Hematopoietic multipotent progenitor cell treated with erythropoietin and hydrocortisone succinate and interleukin-3 and kit ligand, for 15 days (in vitro differentiated cells): ENCODE results near the gene DVL3.
"Not testable (repeated sequence)": the region's sequence is repeated elsewhere in the genome, so short reads cannot be mapped to it uniquely, and the experiment has no call there.

Experiments used
- DNase-seq: peaks from one replicate; pipeline ENCODE4 v3.0.0-alpha.2; 2015; ENCODE audit warnings: low spot score

DVL3 gene

GRCh38 chr3:184155644-184156521 is 706 bp downstream of the DVL3 start:
- peak; percentile 54 for DNase-seq

DNA sequence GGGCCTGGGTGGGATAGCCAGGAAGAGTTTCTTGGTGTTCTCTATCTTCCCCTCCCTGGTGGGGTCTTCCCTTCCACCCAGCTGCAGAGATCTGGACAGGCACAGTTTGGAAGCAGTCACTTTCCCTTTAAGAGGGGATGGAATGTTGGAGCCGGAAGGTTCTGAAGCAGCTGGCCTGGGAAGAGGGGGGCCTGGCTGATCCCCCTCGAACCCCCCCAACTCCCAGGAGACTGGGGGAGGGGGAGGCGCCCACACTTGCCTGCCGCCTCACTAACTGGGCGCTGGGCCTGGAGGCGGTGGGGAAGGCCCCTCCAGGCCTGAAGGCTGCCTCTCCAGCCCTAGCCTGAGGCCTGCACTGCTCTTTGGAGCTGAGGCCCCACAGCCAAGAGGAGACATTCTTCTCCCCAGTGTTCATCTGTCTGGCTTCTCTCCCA is 1.4 kb downstream of the DVL3 start:
- DNase-seq: no peak

GRCh38 chr3:184157206-184157605 is 2.0 kb downstream of the DVL3 start:
- no peak for DNase-seq

GRCh38 chr3:184158404-184158803 is 3.2 kb downstream of the DVL3 start:
- DNase-seq: no peak

DNA sequence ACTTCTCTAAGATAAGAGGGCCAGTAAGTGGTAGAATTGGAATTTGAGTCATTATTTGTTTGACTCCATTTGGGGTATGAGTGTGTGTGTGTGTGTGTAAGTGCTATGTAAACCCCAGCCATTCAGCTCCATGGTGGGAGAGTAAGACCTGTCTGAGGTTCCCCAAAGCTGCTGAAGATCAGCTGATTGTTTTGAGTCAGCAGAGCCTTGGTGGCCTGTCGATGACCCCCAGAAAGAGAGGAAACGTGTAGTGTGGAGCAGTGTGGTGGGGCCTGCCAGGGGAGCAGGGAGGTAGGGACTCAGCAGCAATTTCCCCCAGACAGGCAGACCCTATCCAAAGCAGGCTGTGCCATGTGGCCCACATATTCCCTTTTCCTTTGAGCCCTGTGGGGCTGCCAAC is 5.3 kb downstream of the DVL3 start:
- DNase-seq: no peak

DNA sequence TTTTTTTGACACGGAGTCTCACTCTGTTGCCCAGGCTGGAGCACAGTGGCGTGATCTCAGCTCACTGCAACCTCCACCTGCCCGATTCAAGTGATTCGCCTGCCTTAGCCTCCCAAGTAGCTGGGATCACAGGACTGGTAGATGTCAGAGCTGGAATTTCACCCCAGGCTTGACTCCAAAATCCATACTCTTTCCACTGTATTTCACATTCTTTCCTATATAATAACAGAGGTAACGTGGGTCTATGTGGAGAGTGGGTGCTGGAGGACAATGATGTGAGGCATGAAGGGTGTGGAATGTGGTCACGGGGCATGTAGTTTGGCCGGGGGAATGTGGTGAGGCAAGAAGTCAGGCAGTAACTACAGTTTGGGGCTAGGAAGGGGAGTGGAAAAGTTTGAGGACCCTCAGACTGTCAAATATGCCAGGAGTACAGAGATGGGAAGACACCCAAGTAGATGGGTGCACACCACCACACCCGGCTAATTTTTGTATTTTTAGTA is 7.4 kb downstream of the DVL3 start:
- not testable (repeated sequence) for DNase-seq

GRCh38 chr3:184164648-184165330 is 9.6 kb downstream of the DVL3 start:
- no peak for DNase-seq

DNA sequence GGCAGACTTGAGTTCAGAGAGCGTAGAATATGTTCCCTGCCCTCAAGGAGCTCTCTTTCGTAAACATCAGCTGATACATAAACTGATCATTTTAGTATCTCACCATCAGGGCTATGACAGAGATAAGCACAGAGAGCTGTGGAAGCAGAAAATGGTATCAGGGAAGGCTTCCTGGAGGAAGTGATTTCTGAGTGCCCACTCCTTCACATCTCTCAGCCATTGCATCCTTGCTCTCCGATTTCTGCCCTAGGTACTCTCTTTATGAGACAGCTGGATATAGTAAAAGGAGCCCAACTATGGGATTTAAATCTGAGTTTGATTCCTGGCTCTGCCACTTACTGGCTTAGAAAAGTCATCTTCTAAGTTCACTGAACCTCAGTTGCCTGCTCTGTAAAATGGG is 10.4 kb downstream of the DVL3 start:
- no peak for DNase-seq

DNA sequence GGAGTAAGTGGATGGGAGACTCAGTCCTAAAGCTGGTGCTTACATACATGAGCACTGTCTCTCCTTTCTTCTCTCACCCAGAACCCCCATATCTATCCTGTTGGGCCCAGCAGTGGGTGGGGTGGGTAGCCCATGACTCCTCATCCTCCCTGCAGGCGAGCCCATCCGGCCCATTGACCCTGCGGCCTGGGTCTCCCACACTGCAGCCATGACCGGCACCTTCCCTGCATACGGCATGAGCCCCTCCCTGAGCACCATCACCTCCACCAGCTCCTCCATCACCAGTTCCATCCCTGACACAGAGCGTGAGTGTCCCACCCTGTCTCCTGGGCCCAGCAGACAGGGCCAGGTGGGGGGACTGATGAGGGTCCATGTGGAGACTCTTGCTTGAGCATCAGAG is 11.5 kb downstream of the DVL3 start:
- no peak for DNase-seq

- DNase-seq: no peak
Measured at GRCh38 chr3:184167786-184168185, 12.6 kb downstream of the DVL3 start.

- no peak for DNase-seq
Measured at GRCh38 chr3:184168363-184169120, 13.4 kb downstream of the DVL3 start.

GRCh38 chr3:184169896-184170875 is 15.0 kb downstream of the DVL3 start:
- no peak for DNase-seq

GRCh38 chr3:184171562-184171961 is 16.4 kb downstream of the DVL3 start:
- DNase-seq: no peak

- DNase-seq: no peak
Measured at GRCh38 chr3:184172681-184173373, 17.6 kb downstream of the DVL3 start.

- DNase-seq: no peak
Measured at GRCh38 chr3:184173374-184173722, 18.2 kb downstream of the DVL3 start.

DNA sequence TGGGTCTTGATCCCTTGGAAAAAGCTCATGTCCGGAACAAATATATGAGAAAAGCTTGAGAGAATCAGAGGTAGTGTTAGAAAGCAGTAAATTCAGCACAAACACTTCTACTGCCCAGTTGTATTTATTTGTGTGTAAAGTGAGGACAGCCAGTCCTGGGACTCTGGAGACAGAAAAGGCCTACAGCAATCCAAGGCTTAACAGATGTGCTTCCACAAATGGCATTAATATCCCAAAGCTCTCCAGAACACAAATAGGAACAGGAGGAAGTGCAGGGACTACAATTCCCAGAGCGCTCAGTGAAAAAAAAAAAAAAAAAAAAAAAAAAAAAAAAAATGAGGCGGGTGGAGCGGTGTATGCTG is 19.1 kb downstream of the DVL3 start:
- no peak for DNase-seq

DNA sequence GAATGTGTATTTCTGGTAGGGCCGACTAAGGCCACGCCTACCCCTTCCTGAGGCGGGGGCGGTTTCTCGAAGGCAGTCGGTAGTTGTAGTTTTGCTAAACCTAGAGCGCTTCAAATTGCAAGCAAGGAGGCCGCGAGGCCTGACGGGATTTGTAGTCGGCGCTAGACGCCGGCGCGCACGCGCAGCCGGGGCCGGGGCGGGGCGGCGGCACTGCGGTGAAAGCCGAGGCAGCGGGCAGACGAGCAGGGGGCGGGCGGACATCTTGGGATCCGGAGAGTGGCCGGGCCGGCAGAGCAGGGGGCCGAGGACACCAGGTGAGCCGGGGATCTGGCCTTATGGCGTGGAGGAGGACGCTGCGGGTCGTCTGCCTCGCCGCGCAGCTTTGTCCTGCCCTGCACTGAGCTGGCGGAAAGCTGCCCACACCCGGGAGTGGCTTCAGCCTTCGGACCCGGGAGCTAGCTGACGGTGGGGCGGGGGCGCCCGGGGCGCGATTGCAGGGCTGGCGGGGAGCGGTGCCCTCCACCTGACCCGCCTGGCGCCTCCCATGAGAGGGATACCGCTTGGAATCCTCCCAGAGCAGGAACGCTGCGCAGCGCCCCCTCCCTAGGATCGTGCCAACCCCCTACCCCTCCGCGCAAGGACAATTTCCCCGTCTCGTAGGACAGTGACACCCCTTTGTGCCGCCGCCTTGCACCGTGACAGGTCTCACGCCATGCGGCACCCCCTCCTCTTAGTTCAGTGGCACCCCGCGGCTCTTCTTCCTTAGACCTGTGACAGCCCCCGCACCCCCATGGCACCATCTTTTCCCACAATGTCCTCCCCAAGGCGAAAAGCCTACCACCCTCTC is 19.7 kb downstream of the DVL3 start, which contains the start of gene AP2M1:
TSS of gene AP2M1 (plus strand) at position 210 of the 847 bp plus-strand sequence. CDS start 2,139 bp downstream, outside the sequence.
- peak; percentile 99 for DNase-seq

GRCh38 chr3:184175506-184175905 is 20.3 kb downstream of the DVL3 start:
- DNase-seq: no peak

DNA sequence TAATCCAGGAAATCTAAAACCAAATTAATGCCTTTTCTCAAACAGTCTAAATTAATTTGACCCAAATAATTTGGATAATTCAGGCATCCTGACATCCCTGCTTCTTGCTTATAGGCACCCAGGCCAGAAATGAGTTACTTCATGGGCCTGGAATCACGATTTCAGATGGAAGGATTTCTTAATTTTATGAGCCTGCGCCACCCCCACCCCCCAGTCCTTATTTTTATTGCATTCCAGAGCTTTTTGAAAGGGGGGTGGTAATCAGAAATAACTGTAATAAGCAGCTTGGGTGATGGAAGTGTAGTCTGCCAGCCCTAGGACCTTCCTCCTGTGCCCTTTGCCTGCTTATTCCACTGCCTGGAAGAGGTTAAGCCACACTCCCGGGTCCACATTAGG is 20.8 kb downstream of the DVL3 start:
- DNase-seq: no peak
